H1 (cell line): Measurements from ENCODE around the gene JAKMIP1. TPM values are rescaled to one million over a fixed set of nuclear protein-coding genes. Genes with fewer than 3 reads are reported as not detected.

Experiments
- RAD21 ChIP-seq, 2 experiments: IDR thresholded peaks in 1 of 2; conservative IDR thresholded peaks in 1 of 2; 2 replicates each; pipeline ENCODE4 v1.6.1; 2011; ENCODE audit warnings: low read depth in 2 of 2, low read length in 2 of 2, improper control_type of control experiment in 1 of 2, inconsistent platforms in 1 of 2, mild to moderate bottlenecking in 1 of 2, moderate library complexity in 1 of 2
- TAF7 ChIP-seq: optimal IDR thresholded peaks from 2 replicates; pipeline ENCODE3; 2011; ENCODE audit warnings: low read depth, mild to moderate bottlenecking, inconsistent platforms, low read length, moderate library complexity, borderline replicate concordance
- TBP ChIP-seq: IDR thresholded peaks from 2 replicates; pipeline ENCODE4 v1.6.1; 2011; ENCODE audit warnings: low read depth, low read length, improper control_type of control experiment
- polyA plus RNA-seq, 7 experiments: library from polyadenylated mRNA; depleted of rRNA in 3 of 7; stranded (reverse) in 5 of 7; unstranded in 2 of 7; fragments of >200 nt in 5 of 7; fragments of 200-250 nt in 2 of 7; gene quantifications; 1 replicate in 5 of 7; 2 replicates in 1 of 7; 4 replicates in 1 of 7; pipeline versions ENCODE4 v1.2.1 to v1.2.3, GENCODE V29; 2011 to 2013; ENCODE audit warnings: missing spikeins in 2 of 7, mixed read lengths in 2 of 7
- total RNA-seq: library from RNA; stranded (reverse); fragmentation: NEBNext Ultra II Directional; extraction: Animal tissue kit (Norgen Biotek cat#: 25700); gene quantifications from 2 replicates; pipeline ENCODE4 v1.2.1, GENCODE V29; 2021

The JAKMIP1 gene
- total and polyA plus RNA-seq, 2 of the 8 experiments (the other 6 are each of a cell fraction or from before 2014, with no cell fraction given), result 2.5 to 4.4 TPM

GRCh38 chr4:6142511-6142910 lies 57.8 kb downstream of the JAKMIP1 start (continued):
- TF ChIP-seq TBP (no peak), TAF7 (no peak), RAD21 (IDR thresholded peaks at IDR 0.05 in 1 of 2, conservative IDR thresholded peaks at IDR 0.05 in 1 of 2; ENCODE audit: low read depth in 2 of 2, low read length in 2 of 2) (no peak)
